NCI-H2029 (cell line): ENCODE measurements around the gene TTLL7.
A peak's percentile ranks its signal among the peaks of the same experiment; 100 is the strongest.

Experiments
- DNase-seq: peaks from one replicate; lab custom pipeline; 2025; lab: John Stamatoyannopoulos, UW

Gene TTLL7

GRCh38 chr1:83864991-83865390, 133.9 kb downstream of the TTLL7 start:
- no peak for DNase-seq

GRCh38 chr1:83860490-83861221, 138.3 kb downstream of the TTLL7 start:
- peak; percentile 66 for DNase-seq

GRCh38 chr1:83857716-83858115, 141.2 kb downstream of the TTLL7 start:
- no peak for DNase-seq

- no peak for DNase-seq
Measured at GRCh38 chr1:83857103-83857502, 141.8 kb downstream of the TTLL7 start.

GRCh38 chr1:83856381-83856780, 142.6 kb downstream of the TTLL7 start:
- DNase-seq: no peak

GRCh38 chr1:83854456-83854855, 144.5 kb downstream of the TTLL7 start:
- DNase-seq: no peak

- no peak for DNase-seq
Measured at GRCh38 chr1:83850834-83851233, 148.1 kb downstream of the TTLL7 start.

GRCh38 chr1:83849191-83850061, 149.5 kb downstream of the TTLL7 start:
- peak; percentile 17 for DNase-seq

GRCh38 chr1:83846138-83846537, 152.8 kb downstream of the TTLL7 start:
- DNase-seq: no peak

- no peak for DNase-seq
Measured at GRCh38 chr1:83845437-83846071, 153.4 kb downstream of the TTLL7 start.

- no peak for DNase-seq
Measured at GRCh38 chr1:83844546-83844945, 154.4 kb downstream of the TTLL7 start.

- DNase-seq: no peak
Measured at GRCh38 chr1:83839566-83840173, 159.3 kb downstream of the TTLL7 start.

GRCh38 chr1:83838573-83838972, 160.4 kb downstream of the TTLL7 start:
- DNase-seq: no peak

GRCh38 chr1:83836543-83836942, 162.4 kb downstream of the TTLL7 start:
- DNase-seq: no peak

GRCh38 chr1:83834621-83835264, 164.2 kb downstream of the TTLL7 start:
- no peak for DNase-seq

GRCh38 chr1:83832194-83832593, 166.7 kb downstream of the TTLL7 start:
- DNase-seq: no peak

GRCh38 chr1:83829106-83829505, 169.8 kb downstream of the TTLL7 start:
- DNase-seq: no peak

- DNase-seq: no peak
Measured at GRCh38 chr1:83828456-83828855, 170.5 kb downstream of the TTLL7 start.

- DNase-seq: no peak
Measured at GRCh38 chr1:83827741-83828140, 171.2 kb downstream of the TTLL7 start.

- no peak for DNase-seq
Measured at GRCh38 chr1:83822208-83822607, 176.7 kb downstream of the TTLL7 start.

- DNase-seq: no peak
Measured at GRCh38 chr1:83819436-83819835, 179.5 kb downstream of the TTLL7 start.

- DNase-seq: no peak
Measured at GRCh38 chr1:83818916-83819315, 180.0 kb downstream of the TTLL7 start.
